Motor neuron (in vitro differentiated cells): ENCODE measurements around the gene SART1. TPM values are rescaled to one million over a fixed set of nuclear protein-coding genes. Genes with fewer than 3 reads are reported as not detected.
A peak's percentile ranks its signal among the peaks of the same experiment; 100 is the strongest.

ENCODE experiments used
- ATAC-seq, 8 experiments: fragments of 200-7000 bp; cut with Tn5 transposase; replicated peaks in 6 of 8; 2 replicates each; pipeline ENCODE4 v1.8.0; 2021; ENCODE audit warnings: mild to moderate bottlenecking in 8 of 8, moderate library complexity in 8 of 8
- H3K27ac ChIP-seq, 2 donors: fragments of 250-450 bp; sonication (Bioruptor Pico); 2 replicates each; pipeline ENCODE4 v1.9.0; 2021; ENCODE audit warnings: antibody characterized with exemption in 2 of 2, mild to moderate bottlenecking in 2 of 2, moderate library complexity in 1 of 2
- H3K4me1 ChIP-seq, 2 donors: fragments of 250-450 bp; sonication (Bioruptor Pico); replicated peaks in 1 of 2; 2 replicates each; pipeline ENCODE4 v1.6.1; 2021; ENCODE audit warnings: antibody characterized with exemption in 2 of 2, mild to moderate bottlenecking in 2 of 2, moderate library complexity in 1 of 2
- H3K4me3 ChIP-seq, 5 donors: fragments of 250-450 bp; sonication (Bioruptor Pico); 2 replicates each; pipeline ENCODE4 v1.9.0; 2021; ENCODE audit warnings: antibody characterized with exemption in 5 of 5, mild to moderate bottlenecking in 5 of 5, moderate library complexity in 4 of 5
- WGBS, 10 experiments: fragments of 450-650 bp; shearing (Covaris generic); methylation state at CpG; one replicate each; pipeline ENCODE4 v1.0.0; 2022; 5-methylcytosine and 5-hydroxymethylcytosine counted together
- in situ Hi-C, 9 experiments: fragments of 400-800 bp; cut with MboI; loops; one replicate each; pipeline ENCODE4 v1.15.0; 2021; ENCODE audit warnings: low sequenced_read_pairs in 9 of 9, low pct_unique_long_range_greater_than_20kb in 2 of 9; ENCODE audit not compliant: unreplicated experiment in 9 of 9
- total RNA-seq, 8 experiments: library from RNA; unstranded; fragments of 300-600 nt; gene quantifications; 2 replicates each; pipeline versions ENCODE4 v1.2.3 to v1.2.4, GENCODE V29; 2022

The SART1 gene
- total RNA-seq, 8 experiments from 2014 or later: 26.6 to 65.4 (median 45.5) TPM

- H3K27ac ChIP-seq: no peak overlapping the region
- 87 to 100% (median 97%) methylated on average over 1 to 6 of the region's 29 CpGs; no CpG with 5 or more reads in 6 of the 10 experiments for WGBS, 10 experiments
- H3K4me1 ChIP-seq: no peaks in the 10 kb centered on the region
- no peak overlapping the region for H3K4me3 ChIP-seq
- peak in 2 of 8 experiments; percentile 6 to 14 for ATAC-seq
- in situ Hi-C loops: loop anchor here in 4 of 9 experiments (25.0 kb wide), 2 partner anchors 91 to 266 kb away; partner anchors contain the start of genes KAT5 (in 3 of the 4), RNASEH2C (in 3 of the 4), CCDC85B (in 1 of the 4) and CTSW (in 1 of the 4)
Measured at GRCh38 chr11:65977621-65978390, 16.3 kb downstream of the SART1 start.

DNA sequence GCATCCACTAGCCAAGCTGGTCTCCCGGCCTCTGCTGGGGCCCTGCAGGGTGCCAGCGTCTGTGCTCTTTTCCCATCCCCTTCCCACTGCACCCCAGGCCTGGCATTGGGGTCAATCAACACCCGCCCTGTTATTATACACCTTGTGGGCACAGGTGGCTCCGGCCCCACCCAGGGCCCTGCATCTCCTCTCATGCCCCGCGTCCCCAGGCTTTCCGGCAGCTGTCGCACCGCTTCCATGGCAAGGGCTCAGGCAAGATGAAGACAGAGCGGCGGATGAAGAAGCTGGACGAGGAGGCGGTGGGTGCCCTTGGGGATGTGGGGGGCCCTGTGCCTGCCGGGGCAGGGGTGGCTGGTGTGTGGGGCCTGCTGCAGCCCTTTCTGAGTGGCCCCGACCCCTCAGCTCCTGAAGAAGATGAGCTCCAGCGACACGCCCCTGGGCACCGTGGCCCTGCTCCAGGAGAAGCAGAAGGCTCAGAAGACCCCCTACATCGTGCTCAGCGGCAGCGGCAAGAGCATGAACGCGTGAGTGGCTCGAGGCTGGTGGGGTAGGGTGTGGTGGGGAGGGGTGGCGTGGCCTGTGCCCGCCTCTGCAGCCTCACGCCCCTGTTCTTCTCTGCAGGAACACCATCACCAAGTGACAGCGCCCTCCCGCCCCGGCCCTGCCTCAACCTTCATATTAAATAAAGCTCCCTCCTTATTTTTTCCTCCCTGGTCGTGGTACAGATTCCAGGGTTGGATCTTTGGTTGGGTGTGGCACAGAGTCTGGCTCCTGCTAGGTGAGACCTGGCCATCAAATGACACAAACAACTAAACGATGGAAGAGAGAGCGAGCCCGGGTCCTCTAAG lies 17.1 kb downstream of the SART1 start:
- Histone ChIP-seq H3K4me3 (no peak overlapping the region), H3K4me1 (no peaks in the 10 kb centered on the region), H3K27ac (no peak overlapping the region)
- in situ Hi-C loops: loop anchor here in 4 of 9 experiments (25.0 kb wide), 2 partner anchors 91 to 266 kb away; partner anchors contain the start of genes KAT5 (in 3 of the 4), RNASEH2C (in 3 of the 4), CCDC85B (in 1 of the 4) and CTSW (in 1 of the 4)
- WGBS, 10 experiments: 60 to 100% (median 93%) methylated on average over 1 to 4 of the region's 34 CpGs; no CpG with 5 or more reads in 4 of the 10 experiments
- ATAC-seq: no peak

DNA sequence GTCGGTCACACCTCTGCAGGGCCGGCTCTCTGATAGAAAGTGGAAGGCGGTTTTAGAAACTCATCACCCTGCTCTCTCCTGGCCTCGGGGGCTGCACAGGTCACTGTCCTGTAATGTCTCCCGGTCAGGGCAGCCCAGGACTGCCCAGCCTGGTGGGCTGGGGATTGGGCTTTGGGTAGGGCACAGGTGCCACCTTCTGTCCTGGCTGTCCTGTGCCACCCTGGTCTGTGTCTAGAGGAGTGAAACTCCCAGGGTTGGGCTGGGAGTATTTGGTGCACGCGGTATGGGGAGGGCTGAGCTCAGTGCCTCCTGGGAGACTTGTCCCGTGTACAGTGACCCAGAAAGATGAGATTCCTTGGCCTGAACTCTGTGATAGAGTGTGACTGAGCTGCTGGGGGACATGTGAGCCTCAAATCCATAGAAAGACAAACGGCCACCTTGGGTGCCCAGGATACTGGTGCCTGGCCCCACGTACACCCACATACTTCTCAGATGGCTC lies 17.8 kb downstream of the SART1 start:
- ATAC-seq: peak in 2 of 8 experiments; percentile 7 to 10
- Histone ChIP-seq H3K4me1 (no peaks in the 10 kb centered on the region), H3K27ac (no peak overlapping the region), H3K4me3 (no peak overlapping the region)
- in situ Hi-C loops: loop anchor here in 4 of 9 experiments (25.0 kb wide), 2 partner anchors 92 to 267 kb away; partner anchors contain the start of genes KAT5 (in 3 of the 4), RNASEH2C (in 3 of the 4), CCDC85B (in 1 of the 4) and CTSW (in 1 of the 4)
- 80 to 100% (median 86%) methylated on average over 1 to 5 of the region's 10 CpGs; no CpG with 5 or more reads in 5 of the 10 experiments for WGBS, 10 experiments

DNA sequence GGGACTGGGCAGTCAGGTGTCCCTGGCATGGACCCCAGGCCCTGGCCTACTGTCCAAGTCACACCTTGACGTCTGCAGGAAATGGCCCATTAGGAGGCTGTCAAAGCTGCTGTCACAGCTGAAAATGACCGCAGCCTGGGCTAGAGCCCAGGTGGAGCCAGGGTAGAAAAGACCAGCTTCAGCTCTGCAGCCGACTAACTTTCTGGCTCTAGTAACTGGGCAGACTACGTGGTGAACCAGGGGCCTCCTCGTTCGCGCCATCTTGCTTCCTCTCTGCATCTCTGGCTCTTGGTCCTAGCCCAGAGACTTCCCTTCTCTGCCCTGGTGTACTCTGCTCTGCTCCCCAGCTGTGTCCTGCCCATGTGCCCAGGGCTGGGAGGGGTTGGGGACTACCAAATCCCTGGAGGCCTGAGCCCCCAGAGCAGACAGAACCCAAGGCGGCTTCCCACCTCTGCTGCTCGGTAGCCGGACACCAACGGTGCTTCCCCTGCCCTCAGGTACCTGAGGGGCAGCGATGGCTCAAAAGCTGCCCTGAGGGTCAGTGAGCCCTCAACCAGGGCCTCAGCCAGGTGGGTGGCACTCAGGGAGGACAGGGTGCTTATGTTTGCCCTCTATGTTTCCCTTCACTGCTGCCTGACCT lies 19.7 kb downstream of the SART1 start:
- Histone ChIP-seq H3K4me3 (no peak overlapping the region), H3K27ac (no peak overlapping the region), H3K4me1 (no peaks in the 10 kb centered on the region)
- peak in 4 of 8 experiments; percentile 4 to 17 (median 12) for ATAC-seq
- WGBS, 10 experiments: 70 to 100% (median 86%) methylated on average over 2 to 5 of the region's 12 CpGs; no CpG with 5 or more reads in 6 of the 10 experiments
- in situ Hi-C loops: loop anchor here in 5 of 9 experiments (10.0 to 25.0 kb wide), 3 partner anchors 94 to 269 kb away; partner anchors contain the start of genes KAT5 (in 3 of the 5), RNASEH2C (in 3 of the 5), FIBP (in 2 of the 5) and CCDC85B (in 1 of the 5)

DNA sequence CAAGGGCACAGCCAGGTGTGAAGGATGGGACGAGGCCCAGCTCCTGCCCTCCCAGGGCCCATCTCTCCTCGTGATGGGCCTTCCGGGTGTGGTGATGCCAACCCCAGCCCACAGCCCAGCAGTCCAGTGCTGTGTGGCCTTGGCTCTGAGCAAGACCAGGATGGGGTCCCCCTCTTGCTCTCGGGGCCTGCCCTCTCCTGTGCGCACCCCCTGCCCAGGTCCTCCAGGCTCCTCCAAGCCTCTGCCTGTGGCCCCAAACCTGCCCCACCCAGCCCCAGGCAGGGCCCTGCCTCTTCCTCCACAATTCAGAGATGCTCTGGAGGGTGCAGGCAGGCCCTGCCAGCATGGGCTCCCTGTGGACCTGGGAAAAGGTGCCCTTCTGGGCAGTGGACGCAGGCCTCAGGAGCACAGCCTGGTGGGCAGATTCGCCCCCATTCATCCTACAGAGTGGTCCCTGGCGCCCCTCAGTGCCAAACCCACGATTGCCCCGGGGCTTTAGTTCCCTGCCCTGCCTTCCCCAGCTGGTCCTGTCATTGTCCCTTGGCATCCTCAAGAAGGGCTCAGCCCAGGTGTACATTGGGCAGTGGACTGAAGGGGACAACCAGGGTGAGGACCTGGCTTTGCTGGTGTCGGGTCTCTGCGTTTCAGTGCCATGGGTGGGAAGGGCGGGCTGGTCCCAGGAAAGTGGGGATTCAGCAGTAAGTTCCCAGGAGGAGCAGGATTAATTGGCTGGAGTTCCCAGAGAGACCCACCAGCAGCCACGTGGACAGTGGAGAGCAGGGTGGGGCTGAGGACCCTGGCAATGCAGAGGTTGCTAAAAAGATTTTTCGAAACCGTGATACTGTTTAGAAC lies 20.7 kb downstream of the SART1 start:
- ATAC-seq: peak in 6 of 8 experiments; percentile 6 to 32 (median 22)
- WGBS, 10 experiments: 52 to 100% (median 78%) methylated on average over 1 to 8 of the region's 16 CpGs; no CpG with 5 or more reads in 3 of the 10 experiments
- in situ Hi-C loops: loop anchor here in 5 of 9 experiments (10.0 to 25.0 kb wide), 3 partner anchors 95 to 270 kb away; partner anchors contain the start of genes KAT5 (in 3 of the 5), RNASEH2C (in 3 of the 5), FIBP (in 2 of the 5) and CCDC85B (in 1 of the 5)
- no peaks in the 10 kb centered on the region for H3K4me1 ChIP-seq
- no peak overlapping the region for H3K4me3 ChIP-seq
- no peak overlapping the region for H3K27ac ChIP-seq

- Histone ChIP-seq H3K27ac (no peak overlapping the region), H3K4me1 (no peaks in the 10 kb centered on the region), H3K4me3 (no peak overlapping the region)
- in situ Hi-C loops: loop anchor here in 5 of 9 experiments (10.0 to 25.0 kb wide), 3 partner anchors 96 to 271 kb away; partner anchors contain the start of genes KAT5 (in 3 of the 5), RNASEH2C (in 3 of the 5), FIBP (in 2 of the 5) and CCDC85B (in 1 of the 5)
- peak in 2 of 8 experiments; percentile 11 to 12 for ATAC-seq
- 69 to 92% (median 79%) methylated on average over 2 to 16 of the region's 22 CpGs for WGBS, 10 experiments
Measured at GRCh38 chr11:65982824-65983588, 21.5 kb downstream of the SART1 start.

GRCh38 chr11:65983589-65983987 lies 22.1 kb downstream of the SART1 start:
- H3K4me3 ChIP-seq: no peak overlapping the region
- in situ Hi-C loops: loop anchor here in 5 of 9 experiments (10.0 to 25.0 kb wide), 3 partner anchors 96 to 271 kb away; partner anchors contain the start of genes KAT5 (in 3 of the 5), RNASEH2C (in 3 of the 5), FIBP (in 2 of the 5) and CCDC85B (in 1 of the 5)

GRCh38 chr11:65987336-65987735 lies 25.8 kb downstream of the SART1 start:
- H3K27ac ChIP-seq: no peak overlapping the region
- no peak for ATAC-seq
- H3K4me3 ChIP-seq: no peak overlapping the region
- H3K4me1 ChIP-seq: no peaks in the 10 kb centered on the region
- WGBS, 10 experiments: 38 to 90% (median 63%) methylated on average over 1 to 2 of the region's 9 CpGs; no CpG with 5 or more reads in 6 of the 10 experiments
- in situ Hi-C loops: loop anchor here in 5 of 9 experiments (10.0 to 25.0 kb wide), 3 partner anchors 100 to 275 kb away; partner anchors contain the start of genes KAT5 (in 3 of the 5), RNASEH2C (in 3 of the 5), FIBP (in 2 of the 5) and CCDC85B (in 1 of the 5)

More at GRCh38 chr11:65983589-65983987, 22.1 kb downstream of the SART1 start:
- Histone ChIP-seq H3K27ac (no peak overlapping the region), H3K4me1 (no peaks in the 10 kb centered on the region)
- ATAC-seq: peak in 2 of 8 experiments; percentile 11 to 15
- 20 to 90% (median 79%) methylated on average over 1 to 3 of the region's 5 CpGs; no CpG with 5 or more reads in 5 of the 10 experiments for WGBS, 10 experiments

GRCh38 chr11:65988791-65989592 lies 27.5 kb downstream of the SART1 start:
- peak; percentile 99 to 100 (median 99) for ATAC-seq
- H3K4me3 ChIP-seq: no peak overlapping the region
- no peak overlapping the region for H3K27ac ChIP-seq
- WGBS, 10 experiments: 10 to 93% (median 25%) methylated on average over 1 to 4 of the region's 10 CpGs; no CpG with 5 or more reads in 2 of the 10 experiments
- in situ Hi-C loops: loop anchor here in 5 of 9 experiments (10.0 to 25.0 kb wide), 3 partner anchors 102 to 277 kb away; partner anchors contain the start of genes KAT5 (in 3 of the 5), RNASEH2C (in 3 of the 5), FIBP (in 2 of the 5) and CCDC85B (in 1 of the 5)
- H3K4me1 ChIP-seq: no peaks in the 10 kb centered on the region
